ENCODE measurements around the gene ESPN. TPM values are rescaled to one million over a fixed set of nuclear protein-coding genes. Genes with fewer than 3 reads are reported as not detected.
A peak's percentile ranks its signal among the peaks of the same experiment; 100 is the strongest.
"Not testable (repeated sequence)": the region's sequence is repeated elsewhere in the genome, so short reads cannot be mapped to it uniquely, and the experiment has no call there.

ESPN gene
- total RNA-seq, 2 experiments from 2014 or later, result 2.0 to 3.9 TPM

DNA sequence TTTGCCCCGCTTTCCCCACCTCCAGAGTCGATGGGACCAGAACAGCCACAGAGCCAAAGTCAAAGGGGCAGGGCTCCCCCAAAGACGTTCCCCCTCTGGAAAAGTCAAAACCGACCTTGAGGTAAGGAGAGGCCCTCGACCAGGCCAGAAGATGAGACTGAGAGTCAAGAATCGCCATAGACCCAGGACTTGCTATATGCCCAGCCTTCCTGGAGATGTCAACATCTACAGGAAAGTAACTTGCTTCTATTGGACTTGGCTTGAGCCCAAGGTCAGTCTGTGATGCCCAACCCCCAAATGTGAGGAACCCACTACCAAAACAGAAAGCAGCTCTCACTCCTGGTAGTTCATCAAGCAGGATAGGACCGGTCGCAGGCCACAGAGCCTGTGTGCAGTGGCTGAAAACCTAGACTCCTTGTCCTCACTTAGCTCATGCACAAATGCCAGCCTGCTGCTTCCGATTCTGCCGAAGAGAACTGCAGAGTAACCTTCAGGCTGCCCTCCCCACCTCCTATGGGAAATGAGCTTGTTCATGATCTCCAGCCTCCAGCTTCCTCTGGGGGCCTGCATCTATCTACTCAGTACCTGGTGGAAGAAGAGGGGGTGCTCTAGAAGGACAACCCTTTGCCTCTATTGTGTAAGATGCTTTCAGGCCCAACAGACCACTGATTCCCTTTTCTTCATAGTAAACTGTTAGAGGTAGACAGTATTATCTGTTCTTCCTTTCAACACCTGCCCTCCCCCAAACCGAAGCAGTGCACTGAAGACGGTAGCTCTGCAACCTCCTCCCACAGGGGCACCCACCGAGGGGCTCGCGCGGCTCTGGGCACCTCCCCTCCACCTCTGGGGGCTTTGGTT is 32.4 kb upstream of the ESPN start:
- Histone ChIP-seq H3K36me3 (ENCODE audit: insufficient read depth, low read length) (no peaks in the 10 kb centered on the region), H3K27me3 (ENCODE audit: control insufficient read depth in 1 of 2, insufficient read depth in 2 of 2, low read length in 2 of 2) (no peaks in the 10 kb centered on the region), H3K4me1 (ENCODE audit: insufficient read depth, low read length) (peaks cover 27% of the 10 kb centered on the region), H3K4me3 (ENCODE audit: low read length) (peak overlapping the region; percentile 31), H3K9me3 (ENCODE audit: control insufficient read depth in 1 of 2, insufficient read depth in 1 of 2, low read length in 2 of 2) (no peaks in the 10 kb centered on the region), H3K27ac (ENCODE audit: low read depth in 1 of 2, low read length in 2 of 2) (no peak overlapping the region)
- intact Hi-C loops (cut with DNase I, micrococcal nuclease), result loop anchor here (2.0 to 10.0 kb wide), 2 partner anchors 33 to 393 kb away; partner anchors contain the start of gene CAMTA1 (in 1 of the 2)
- POLR2A ChIA-PET, result interaction anchor here (0.6 to 4.1 kb wide), 4 partner anchors 30 to 360 kb away, joined by 3 to 41 read pairs (median 6); no protein-coding TSS in a partner anchor
- CTCF ChIA-PET, result interaction anchor here (1.0 kb wide), 1 partner anchor 46 kb away, joined by 4 read pairs; no protein-coding TSS in a partner anchor
- ATAC-seq (ENCODE audit: poor library complexity) (no peak), DNase-seq (peak in 2 of 14 experiments; percentile 8 to 16)
- H3K4me1 Mint-ChIP-seq (ENCODE audit: low read depth), result peaks cover 31% of the 10 kb centered on the region
- no peak for TF ChIP-seq CTCF (IDR thresholded peaks at IDR 0.05)
- peak overlapping the region; percentile 86 for H3K4me3 Mint-ChIP-seq
- peak overlapping the region; percentile 82 for H3K27ac Mint-ChIP-seq
- H3K27me3 Mint-ChIP-seq, result no peaks in the 10 kb centered on the region
- no peaks in the 10 kb centered on the region for H3K9me3 Mint-ChIP-seq
- no peaks in the 10 kb centered on the region for H3K36me3 Mint-ChIP-seq (ENCODE audit: low read depth)

GRCh38 chr1:6392809-6393399 is 31.7 kb upstream of the ESPN start:
- H3K4me3 Mint-ChIP-seq, result peak overlapping the region; percentile 92
- Histone ChIP-seq H3K9me3 (ENCODE audit: control insufficient read depth in 1 of 2, insufficient read depth in 1 of 2, low read length in 2 of 2) (no peaks in the 10 kb centered on the region), H3K27ac (ENCODE audit: low read depth in 1 of 2, low read length in 2 of 2) (no peak overlapping the region), H3K4me1 (ENCODE audit: insufficient read depth, low read length) (peaks cover 27% of the 10 kb centered on the region), H3K4me3 (ENCODE audit: low read length) (peak overlapping the region; percentile 31), H3K27me3 (ENCODE audit: control insufficient read depth in 1 of 2, insufficient read depth in 2 of 2, low read length in 2 of 2) (no peaks in the 10 kb centered on the region), H3K36me3 (ENCODE audit: insufficient read depth, low read length) (no peaks in the 10 kb centered on the region)
- POLR2A ChIA-PET, result interaction anchor here (0.6 to 4.1 kb wide), 8 partner anchors 10 to 211 kb away, joined by 3 to 41 read pairs (median 8); partner anchors contain the start of genes KLHL21 and RPL22
- TF ChIP-seq CTCF (IDR thresholded peaks at IDR 0.05), result no peak
- peak overlapping the region; percentile 82 for H3K27ac Mint-ChIP-seq
- no peaks in the 10 kb centered on the region for H3K9me3 Mint-ChIP-seq
- no peak for ATAC-seq (ENCODE audit: poor library complexity)
- no peak for DNase-seq
- H3K27me3 Mint-ChIP-seq, result no peaks in the 10 kb centered on the region
- peaks cover 31% of the 10 kb centered on the region for H3K4me1 Mint-ChIP-seq (ENCODE audit: low read depth)
- CTCF ChIA-PET, result interaction anchor here (1.0 kb wide), 1 partner anchor 45 kb away, joined by 4 read pairs; no protein-coding TSS in a partner anchor
- intact Hi-C loops (cut with DNase I, micrococcal nuclease), result loop anchor here (2.0 to 10.0 kb wide), 2 partner anchors 34 to 392 kb away; partner anchors contain the start of gene CAMTA1 (in 1 of the 2)
- H3K36me3 Mint-ChIP-seq (ENCODE audit: low read depth), result no peaks in the 10 kb centered on the region

DNA sequence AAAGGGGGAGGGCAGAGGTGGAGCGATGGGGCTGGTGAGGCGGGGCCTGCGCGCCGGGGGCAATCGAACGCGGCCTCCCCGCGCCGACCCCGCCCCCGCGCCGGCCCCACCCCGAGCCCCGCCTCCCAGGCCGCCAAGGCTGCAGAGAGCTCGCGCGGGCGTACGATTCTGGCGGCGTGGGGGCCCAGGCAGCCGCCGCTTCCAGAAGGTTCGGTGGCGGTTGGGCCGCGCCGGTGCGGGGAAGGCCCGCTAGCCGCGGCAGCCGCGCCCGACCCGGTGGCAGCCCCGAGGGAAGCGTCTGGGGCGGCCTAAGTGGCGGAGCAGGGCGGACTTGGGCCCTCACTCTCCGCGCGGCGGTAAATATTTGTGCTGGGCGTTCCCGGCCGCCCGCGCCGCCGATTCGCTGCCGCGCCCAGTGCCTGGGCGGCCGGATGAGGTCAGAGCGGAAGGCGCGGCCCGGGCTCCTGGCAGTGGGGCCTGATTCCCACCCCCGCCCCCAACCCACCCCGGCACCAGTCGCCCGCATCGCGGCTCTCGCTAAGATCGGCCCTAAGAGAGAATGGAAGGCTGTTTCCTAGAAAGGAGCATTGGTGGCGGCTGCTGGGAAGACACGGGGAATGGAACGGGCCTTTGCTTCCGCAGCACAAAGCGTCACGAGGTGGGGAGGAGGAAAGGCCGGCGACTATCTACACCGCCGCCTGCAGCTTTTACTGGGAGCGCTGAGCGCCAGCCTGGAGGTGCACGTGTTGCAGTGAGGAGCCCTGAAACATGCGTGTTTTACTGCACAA is 31.0 kb upstream of the ESPN start, which contains the start of gene ACOT7:
Gene ACOT7 (minus strand): TSS at position 368 of the 788 bp plus-strand sequence. CDS start 368 bp downstream, outside the sequence.
- ATAC-seq (ENCODE audit: poor library complexity) (peak; percentile 90), DNase-seq (peak; percentile 84 to 97 (median 90))
- peak within 1 kb of the TSS; percentile 90 for H3K27ac Mint-ChIP-seq
- Histone ChIP-seq H3K4me3 (ENCODE audit: low read length) (peak within 1 kb of the TSS; percentile 69), H3K27ac (ENCODE audit: low read depth in 1 of 2, low read length in 2 of 2) (peak within 1 kb of the TSS; percentile 69 to 81), H3K36me3 (ENCODE audit: insufficient read depth, low read length) (no peaks in the 10 kb centered on the region), H3K9me3 (ENCODE audit: control insufficient read depth in 1 of 2, insufficient read depth in 1 of 2, low read length in 2 of 2) (no peaks in the 10 kb centered on the region), H3K27me3 (ENCODE audit: control insufficient read depth in 1 of 2, insufficient read depth in 2 of 2, low read length in 2 of 2) (no peaks in the 10 kb centered on the region), H3K4me1 (ENCODE audit: insufficient read depth, low read length) (peaks cover 27% of the 10 kb centered on the region)
- no peaks in the 10 kb centered on the region for H3K9me3 Mint-ChIP-seq
- H3K4me3 Mint-ChIP-seq, result peak within 1 kb of the TSS; percentile 92
- intact Hi-C loops (cut with DNase I, micrococcal nuclease), result loop anchor here (2.0 to 10.0 kb wide), 2 partner anchors 35 to 391 kb away; partner anchors contain the start of gene CAMTA1 (in 1 of the 2)
- H3K36me3 Mint-ChIP-seq (ENCODE audit: low read depth), result no peaks in the 10 kb centered on the region
- H3K4me1 Mint-ChIP-seq (ENCODE audit: low read depth), result peaks cover 31% of the 10 kb centered on the region
- CTCF ChIA-PET, result interaction anchor here (0.5 to 1.3 kb wide), 4 partner anchors 11 to 109 kb away, joined by 3 to 5 read pairs (median 4); no protein-coding TSS in a partner anchor
- POLR2A ChIA-PET, result interaction anchor here (0.5 to 4.1 kb wide), 15 partner anchors 9 to 210 kb away, joined by 3 to 41 read pairs (median 3); partner anchors contain the start of genes KLHL21, RPL22 and TNFRSF25
- TF ChIP-seq CTCF (IDR thresholded peaks at IDR 0.05), result no peak
- no peaks in the 10 kb centered on the region for H3K27me3 Mint-ChIP-seq

DNA sequence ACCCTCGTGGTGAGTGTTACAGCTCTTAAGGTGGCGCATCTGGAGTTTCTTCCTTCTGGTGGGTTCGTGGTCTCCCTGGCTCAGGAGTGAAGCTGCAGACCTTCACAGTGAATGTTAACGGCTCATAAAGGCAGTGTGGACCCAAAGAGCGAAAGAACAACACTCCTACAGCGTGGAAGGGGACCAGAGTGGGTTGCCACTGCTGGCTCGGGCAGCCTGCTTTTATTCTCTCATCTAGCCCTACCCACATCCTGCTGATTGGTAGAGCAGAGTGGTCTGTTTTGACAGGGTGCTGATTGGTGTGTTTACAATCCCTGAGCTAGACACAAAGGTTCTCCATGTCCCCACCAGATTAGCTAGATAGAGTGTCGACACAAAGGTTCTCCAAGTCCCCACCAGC is 29.4 kb upstream of the ESPN start:
- H3K4me3 ChIP-seq (ENCODE audit: low read length); H3K27me3 ChIP-seq (ENCODE audit: control insufficient read depth in 1 of 2, insufficient read depth in 2 of 2, low read length in 2 of 2); H3K27ac ChIP-seq (ENCODE audit: low read depth in 1 of 2, low read length in 2 of 2); H3K9me3 Mint-ChIP-seq; H3K9me3 ChIP-seq (ENCODE audit: control insufficient read depth in 1 of 2, insufficient read depth in 1 of 2, low read length in 2 of 2); H3K36me3 ChIP-seq (ENCODE audit: insufficient read depth, low read length); H3K27me3 Mint-ChIP-seq; H3K36me3 Mint-ChIP-seq (ENCODE audit: low read depth); DNase-seq; ATAC-seq (ENCODE audit: poor library complexity): not testable (repeated sequence)
- H3K4me1 ChIP-seq (ENCODE audit: insufficient read depth, low read length), result peaks cover 27% of the 10 kb centered on the region
- intact Hi-C loops (cut with DNase I, micrococcal nuclease), result loop anchor here in 1 of 2 experiments (10.0 kb wide), 1 partner anchor 390 kb away; the partner anchor contains the start of gene CAMTA1
- ChIA-PET POLR2A (interaction anchor here (1.1 to 4.1 kb wide), 2 partner anchors 11 to 36 kb away, joined by 5 to 41 read pairs; no protein-coding TSS in a partner anchor), CTCF (interaction anchor here (0.7 to 1.7 kb wide), 2 partner anchors 19 to 44 kb away, joined by 3 read pairs; no protein-coding TSS in a partner anchor)
- peaks cover 31% of the 10 kb centered on the region for H3K4me1 Mint-ChIP-seq (ENCODE audit: low read depth)
- H3K4me3 Mint-ChIP-seq, result peak overlapping the region; percentile 80
- peak overlapping the region; percentile 67 for H3K27ac Mint-ChIP-seq
